ENCODE results near the gene C2orf78. TPM values are rescaled to one million over a fixed set of nuclear protein-coding genes. Genes with fewer than 3 reads are reported as not detected.

The C2orf78 gene
- total and polyA plus RNA-seq, 9 of the 15 experiments (the other 6 are each of a cell fraction or from before 2014, with no cell fraction given): 0.04 to 0.28 (median 0.20) TPM

GRCh38 chr2:73779467-73780236, 4.3 kb upstream of the C2orf78 start, which contains the start of gene DUSP11 (continued):
- TF ChIP-seq HDAC1 (IDR thresholded peaks at IDR 0.05) (peak in 1 of 2 experiments; percentile 65; a peak in 2 of 4 replicates), RAD51 (IDR thresholded peaks at IDR 0.05; ENCODE audit: borderline replicate concordance, low read depth) (no peak), TOE1 (IDR thresholded peaks at IDR 0.05; ENCODE audit: borderline replicate concordance) (no peak; the same call in 1 of the 2 replicates), TOE1 (CRISPR knock-in tag; IDR thresholded peaks at IDR 0.05; ENCODE audit: borderline replicate concordance, low read depth) (no peak), NEUROD1 (IDR thresholded peaks at IDR 0.05; ENCODE audit: borderline replicate concordance, low read depth, low read length, partially characterized antibody) (peak; percentile 54), ARID3A (IDR thresholded peaks at IDR 0.05; ENCODE audit: borderline replicate concordance, low read depth, low read length) (0 out of 2 replicates have a peak, but pooled peaks have one; percentile 30)
- TF ChIP-seq, protein P1, sequence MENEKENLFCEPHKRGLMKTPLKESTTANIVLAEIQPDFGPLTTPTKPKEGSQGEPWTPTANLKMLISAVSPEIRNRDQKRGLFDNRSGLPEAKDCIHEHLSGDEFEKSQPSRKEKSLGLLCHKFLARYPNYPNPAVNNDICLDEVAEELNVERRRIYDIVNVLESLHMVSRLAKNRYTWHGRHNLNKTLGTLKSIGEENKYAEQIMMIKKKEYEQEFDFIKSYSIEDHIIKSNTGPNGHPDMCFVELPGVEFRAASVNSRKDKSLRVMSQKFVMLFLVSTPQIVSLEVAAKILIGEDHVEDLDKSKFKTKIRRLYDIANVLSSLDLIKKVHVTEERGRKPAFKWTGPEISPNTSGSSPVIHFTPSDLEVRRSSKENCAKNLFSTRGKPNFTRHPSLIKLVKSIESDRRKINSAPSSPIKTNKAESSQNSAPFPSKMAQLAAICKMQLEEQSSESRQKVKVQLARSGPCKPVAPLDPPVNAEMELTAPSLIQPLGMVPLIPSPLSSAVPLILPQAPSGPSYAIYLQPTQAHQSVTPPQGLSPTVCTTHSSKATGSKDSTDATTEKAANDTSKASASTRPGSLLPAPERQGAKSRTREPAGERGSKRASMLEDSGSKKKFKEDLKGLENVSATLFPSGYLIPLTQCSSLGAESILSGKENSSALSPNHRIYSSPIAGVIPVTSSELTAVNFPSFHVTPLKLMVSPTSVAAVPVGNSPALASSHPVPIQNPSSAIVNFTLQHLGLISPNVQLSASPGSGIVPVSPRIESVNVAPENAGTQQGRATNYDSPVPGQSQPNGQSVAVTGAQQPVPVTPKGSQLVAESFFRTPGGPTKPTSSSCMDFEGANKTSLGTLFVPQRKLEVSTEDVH (IDR thresholded peaks at IDR 0.05; ENCODE audit: low read depth, partially characterized antibody): no peak
- TF ChIP-seq, protein P2, sequence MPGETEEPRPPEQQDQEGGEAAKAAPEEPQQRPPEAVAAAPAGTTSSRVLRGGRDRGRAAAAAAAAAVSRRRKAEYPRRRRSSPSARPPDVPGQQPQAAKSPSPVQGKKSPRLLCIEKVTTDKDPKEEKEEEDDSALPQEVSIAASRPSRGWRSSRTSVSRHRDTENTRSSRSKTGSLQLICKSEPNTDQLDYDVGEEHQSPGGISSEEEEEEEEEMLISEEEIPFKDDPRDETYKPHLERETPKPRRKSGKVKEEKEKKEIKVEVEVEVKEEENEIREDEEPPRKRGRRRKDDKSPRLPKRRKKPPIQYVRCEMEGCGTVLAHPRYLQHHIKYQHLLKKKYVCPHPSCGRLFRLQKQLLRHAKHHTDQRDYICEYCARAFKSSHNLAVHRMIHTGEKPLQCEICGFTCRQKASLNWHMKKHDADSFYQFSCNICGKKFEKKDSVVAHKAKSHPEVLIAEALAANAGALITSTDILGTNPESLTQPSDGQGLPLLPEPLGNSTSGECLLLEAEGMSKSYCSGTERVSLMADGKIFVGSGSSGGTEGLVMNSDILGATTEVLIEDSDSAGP (CRISPR knock-in tag; IDR thresholded peaks at IDR 0.05): no peak
